Activated naive CD4-positive, alpha-beta T cell treated with anti-CD3 and anti-CD28 coated beads, Interleukin-2, amount 10 ng/mL, durations not matched to agents 7 days and 5 days (primary cell): ENCODE measurements around the gene EZR.

ENCODE experiments used
- CTCF ChIA-PET: fragments of 350-600 bp; sonication (Branson Sonifier 250); formaldehyde crosslinking; loops from one replicate; lab custom pipeline; 2021; ENCODE audit warnings: antibody characterized with exemption; lab: Charles Lee
- DNase-seq: peaks from one replicate; pipeline ENCODE4 v3.0.0-alpha.2; 2020
- H3K27ac Mint-ChIP-seq: one replicate; pipeline ENCODE4 v1.8.0; 2021; ENCODE audit warnings: mild to moderate bottlenecking, moderate library complexity, mixed read lengths
- H3K27me3 Mint-ChIP-seq: one replicate; pipeline ENCODE4 v1.8.0; 2021; ENCODE audit warnings: mild to moderate bottlenecking, mixed read lengths
- H3K36me3 Mint-ChIP-seq: one replicate; pipeline ENCODE4 v1.8.0; 2021; ENCODE audit warnings: mixed read lengths
- H3K4me1 Mint-ChIP-seq: one replicate; pipeline ENCODE4 v1.8.0; 2021; ENCODE audit warnings: mixed read lengths
- H3K4me3 Mint-ChIP-seq: one replicate; pipeline ENCODE4 v1.8.0; 2021; ENCODE audit warnings: mild to moderate bottlenecking, moderate library complexity, mixed read lengths
- H3K9me3 Mint-ChIP-seq: one replicate; pipeline ENCODE4 v1.8.0; 2021; ENCODE audit warnings: mixed read lengths

EZR gene

GRCh38 chr6:158819213-158819976, at the start of gene EZR:
Gene EZR (minus strand): TSS chr6:158819368. CDS start chr6:158818093, 1,275 bp downstream.
- Mint-ChIP-seq H3K4me1 (peaks cover 38% of the 10 kb centered on the region), H3K9me3 (no peaks in the 10 kb centered on the region), H3K27ac (peak within 1 kb of the TSS; percentile 98), H3K4me3 (peak within 1 kb of the TSS; percentile 99), H3K36me3 (peaks cover 34% of the 10 kb centered on the region), H3K27me3 (peaks cover 4% of the 10 kb centered on the region)
- CTCF ChIA-PET, result interaction anchor here (1.0 kb wide), 1 partner anchor 50 kb away, joined by 3 read pairs; no protein-coding TSS in a partner anchor
- DNase-seq, result peak; percentile 85

DNA sequence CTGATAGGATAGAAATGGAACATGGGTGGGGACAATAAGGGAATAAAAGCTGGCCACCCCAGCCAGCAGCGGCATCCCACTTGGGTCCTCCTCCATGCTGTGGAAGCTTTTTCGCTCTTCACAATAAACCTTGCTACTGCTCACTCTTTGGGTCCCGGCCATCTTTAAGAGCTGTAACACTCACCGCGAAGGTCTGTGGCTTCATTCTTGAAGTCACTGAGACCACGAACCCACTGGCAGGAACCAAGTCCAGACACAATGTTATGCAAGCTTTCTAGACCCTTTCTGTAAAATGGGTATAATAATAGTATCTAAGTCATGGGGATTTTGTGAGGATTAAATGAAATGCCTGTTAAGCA, 48.9 kb upstream of the EZR start:
- Mint-ChIP-seq H3K36me3 (peaks cover 6% of the 10 kb centered on the region), H3K27ac (no peak overlapping the region), H3K9me3 (no peaks in the 10 kb centered on the region), H3K4me1 (peaks cover 38% of the 10 kb centered on the region), H3K4me3 (no peak overlapping the region), H3K27me3 (peaks cover 28% of the 10 kb centered on the region)
- CTCF ChIA-PET, result interaction anchor here (1.0 to 2.9 kb wide), 2 partner anchors 14 to 177 kb away, joined by 3 to 19 read pairs; no protein-coding TSS in a partner anchor
- DNase-seq, result no peak

GRCh38 chr6:158867381-158868121, 48.4 kb upstream of the EZR start:
- Mint-ChIP-seq H3K27me3 (peaks cover 29% of the 10 kb centered on the region), H3K36me3 (peaks cover 6% of the 10 kb centered on the region), H3K9me3 (no peaks in the 10 kb centered on the region), H3K4me1 (peaks cover 36% of the 10 kb centered on the region), H3K27ac (peak overlapping the region; percentile 7), H3K4me3 (no peak overlapping the region)
- DNase-seq, result no peak
- CTCF ChIA-PET, result interaction anchor here (1.0 to 2.9 kb wide), 2 partner anchors 13 to 177 kb away, joined by 3 to 19 read pairs; no protein-coding TSS in a partner anchor

DNA sequence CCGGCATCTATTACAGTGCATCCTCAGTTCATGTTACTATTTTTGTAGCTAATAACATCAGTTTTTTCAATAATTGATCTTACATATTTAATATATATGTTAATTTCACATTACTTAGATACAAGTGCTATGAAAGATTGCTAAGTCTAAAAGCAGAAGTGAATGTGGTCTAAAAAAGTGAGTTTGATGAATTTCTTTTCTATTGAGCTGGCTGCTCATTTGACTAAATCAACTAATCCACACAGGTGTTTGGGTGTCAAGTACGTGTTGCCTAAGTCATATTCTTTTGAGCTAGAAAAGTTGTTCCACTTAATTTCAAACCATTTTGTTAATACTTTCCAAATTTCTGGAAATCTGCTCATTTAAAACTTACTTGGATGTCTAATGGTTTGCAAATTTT, 46.6 kb upstream of the EZR start:
- H3K27me3 Mint-ChIP-seq, result peaks cover 29% of the 10 kb centered on the region
- no peak for DNase-seq
- peaks cover 6% of the 10 kb centered on the region for H3K36me3 Mint-ChIP-seq
- H3K9me3 Mint-ChIP-seq, result no peaks in the 10 kb centered on the region
- CTCF ChIA-PET, result interaction anchor here (0.6 kb wide), 1 partner anchor 8 kb away, joined by 4 read pairs; no protein-coding TSS in a partner anchor
- H3K4me1 Mint-ChIP-seq, result peaks cover 30% of the 10 kb centered on the region
- no peak overlapping the region for H3K27ac Mint-ChIP-seq
- no peak overlapping the region for H3K4me3 Mint-ChIP-seq

GRCh38 chr6:158863646-158864045, 44.5 kb upstream of the EZR start:
- Mint-ChIP-seq H3K27me3 (peaks cover 29% of the 10 kb centered on the region), H3K9me3 (no peaks in the 10 kb centered on the region), H3K4me3 (no peak overlapping the region), H3K36me3 (peaks cover 2% of the 10 kb centered on the region), H3K27ac (no peak overlapping the region), H3K4me1 (peaks cover 9% of the 10 kb centered on the region)
- CTCF ChIA-PET, result no interaction called here
- no peak for DNase-seq

GRCh38 chr6:158861686-158862381, 42.7 kb upstream of the EZR start:
- DNase-seq, result no peak
- Mint-ChIP-seq H3K36me3 (no peaks in the 10 kb centered on the region), H3K4me1 (no peaks in the 10 kb centered on the region), H3K27ac (no peak overlapping the region), H3K9me3 (no peaks in the 10 kb centered on the region), H3K4me3 (no peak overlapping the region), H3K27me3 (peaks cover 22% of the 10 kb centered on the region)
- CTCF ChIA-PET, result no interaction called here

GRCh38 chr6:158860279-158860865, 41.2 kb upstream of the EZR start:
- Mint-ChIP-seq H3K27ac (no peak overlapping the region), H3K27me3 (peaks cover 22% of the 10 kb centered on the region), H3K9me3 (no peaks in the 10 kb centered on the region), H3K4me3 (no peak overlapping the region), H3K36me3 (no peaks in the 10 kb centered on the region), H3K4me1 (peaks cover 9% of the 10 kb centered on the region)
- no peak for DNase-seq
- CTCF ChIA-PET, result no interaction called here

GRCh38 chr6:158856261-158856660, 37.1 kb upstream of the EZR start:
- Mint-ChIP-seq H3K27ac (no peak overlapping the region), H3K27me3 (peaks cover 4% of the 10 kb centered on the region), H3K36me3 (no peaks in the 10 kb centered on the region), H3K4me3 (no peak overlapping the region), H3K4me1 (peaks cover 9% of the 10 kb centered on the region), H3K9me3 (no peaks in the 10 kb centered on the region)
- CTCF ChIA-PET, result interaction anchor here (0.6 kb wide), 1 partner anchor 64 kb away, joined by 3 read pairs; no protein-coding TSS in a partner anchor
- no peak for DNase-seq

- peak overlapping the region; percentile 0 for H3K4me3 Mint-ChIP-seq
- no peaks in the 10 kb centered on the region for H3K9me3 Mint-ChIP-seq
- peaks cover 4% of the 10 kb centered on the region for H3K27me3 Mint-ChIP-seq
- CTCF ChIA-PET, result interaction anchor here (0.9 to 2.9 kb wide), 2 partner anchors 14 to 31 kb away, joined by 3 to 19 read pairs; no protein-coding TSS in a partner anchor
- H3K27ac Mint-ChIP-seq, result no peak overlapping the region
- DNase-seq, result peak; percentile 48
- no peaks in the 10 kb centered on the region for H3K36me3 Mint-ChIP-seq
- peaks cover 25% of the 10 kb centered on the region for H3K4me1 Mint-ChIP-seq
These were observed 35.3 kb upstream of the EZR start for GRCh38 chr6:158854214-158855101.

- Mint-ChIP-seq H3K27ac (no peak overlapping the region), H3K9me3 (no peaks in the 10 kb centered on the region), H3K4me3 (no peak overlapping the region), H3K36me3 (no peaks in the 10 kb centered on the region), H3K27me3 (peaks cover 4% of the 10 kb centered on the region), H3K4me1 (peaks cover 30% of the 10 kb centered on the region)
- CTCF ChIA-PET, result interaction anchor here (0.9 to 2.9 kb wide), 2 partner anchors 15 to 31 kb away, joined by 3 to 19 read pairs; no protein-coding TSS in a partner anchor
- DNase-seq, result no peak
These were observed 34.7 kb upstream of the EZR start for GRCh38 chr6:158853880-158854213.

DNA sequence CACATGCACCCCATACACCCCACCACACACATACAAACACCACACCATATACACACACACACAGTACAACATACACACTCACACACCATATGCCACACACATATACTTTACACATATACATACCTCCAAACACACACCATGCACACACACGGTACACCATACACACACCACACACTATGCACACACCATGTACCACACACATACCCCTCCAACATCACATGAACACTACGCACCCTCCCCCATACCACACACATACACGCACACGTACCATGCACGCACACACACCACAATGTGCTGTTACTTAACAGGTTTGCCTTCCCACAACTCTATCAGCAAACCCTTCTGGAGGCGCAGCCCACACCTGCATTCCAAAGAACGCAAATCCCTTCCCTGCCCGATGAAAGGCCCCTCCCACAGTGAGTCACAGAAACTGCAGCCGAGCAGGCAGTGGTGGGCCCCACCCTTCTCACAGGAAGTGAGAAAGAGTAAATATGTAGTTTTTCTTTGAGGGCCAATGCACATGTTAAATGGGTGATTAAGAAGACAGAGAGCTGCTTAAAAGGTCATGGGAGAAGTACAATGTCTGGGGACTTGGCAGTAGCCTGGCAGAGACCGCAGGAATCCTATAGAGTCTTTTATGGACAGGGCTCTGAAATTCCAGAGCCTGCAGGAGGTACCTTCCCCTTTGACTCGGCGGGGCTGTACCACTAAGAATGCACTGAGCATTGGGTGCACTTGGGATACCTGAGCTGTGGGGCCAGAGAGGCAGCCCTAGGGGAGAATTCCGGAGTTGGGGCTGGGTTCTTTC, 34.1 kb upstream of the EZR start:
- peaks cover 2% of the 10 kb centered on the region for H3K27me3 Mint-ChIP-seq
- H3K9me3 Mint-ChIP-seq, result no peaks in the 10 kb centered on the region
- H3K4me3 Mint-ChIP-seq, result no peak overlapping the region
- no peak overlapping the region for H3K27ac Mint-ChIP-seq
- H3K4me1 Mint-ChIP-seq, result peaks cover 33% of the 10 kb centered on the region
- CTCF ChIA-PET, result interaction anchor here (2.9 kb wide), 1 partner anchor 15 kb away, joined by 19 read pairs; no protein-coding TSS in a partner anchor
- DNase-seq, result peak; percentile 94
- H3K36me3 Mint-ChIP-seq, result no peaks in the 10 kb centered on the region

- no peaks in the 10 kb centered on the region for H3K27me3 Mint-ChIP-seq
- H3K36me3 Mint-ChIP-seq, result no peaks in the 10 kb centered on the region
- H3K27ac Mint-ChIP-seq, result no peak overlapping the region
- H3K4me3 Mint-ChIP-seq, result no peak overlapping the region
- peaks cover 33% of the 10 kb centered on the region for H3K4me1 Mint-ChIP-seq
- CTCF ChIA-PET, result interaction anchor here (0.6 to 0.9 kb wide), 2 partner anchors 17 to 44 kb away, joined by 3 read pairs; no protein-coding TSS in a partner anchor
- no peak for DNase-seq
- no peaks in the 10 kb centered on the region for H3K9me3 Mint-ChIP-seq
These were observed 33.3 kb upstream of the EZR start for GRCh38 chr6:158852312-158853071.
